HEK293T (cell line): ENCODE results near the gene OTX2.

Experiments used
- CTCF ChIA-PET: fragments of 350-600 bp; formaldehyde crosslinking; extraction: SDS; loops from one replicate; lab custom pipeline; 2021; ENCODE audit warnings: antibody characterized with exemption, inconsistent platforms; lab: Yijun Ruan, JAX
- POLR2A ChIA-PET: fragments of 350-600 bp; formaldehyde crosslinking; extraction: SDS; loops from one replicate; lab custom pipeline; 2020; ENCODE audit warnings: antibody characterized with exemption, inconsistent platforms; lab: Yijun Ruan, JAX
- DNase-seq: peaks from one replicate; pipeline ENCODE4 v3.0.0; 2012; ENCODE audit warnings: mixed read lengths; ENCODE audit errors: extremely low spot score
- ARNT ChIP-seq: fragments of 450-650 bp; IDR thresholded peaks from 2 replicates; pipeline ENCODE4 v1.6.1; 2017; ENCODE audit warnings: mild to moderate bottlenecking
- BHLHE40 ChIP-seq: fragments of 450-650 bp; IDR thresholded peaks from 2 replicates; pipeline ENCODE4 v1.6.1; 2016; ENCODE audit warnings: mild to moderate bottlenecking, moderate library complexity, borderline replicate concordance
- CTBP1 ChIP-seq: fragments of 450-650 bp; IDR thresholded peaks from 2 replicates; pipeline ENCODE4 v1.6.1; 2016; ENCODE audit warnings: borderline replicate concordance
- ELF4 ChIP-seq: fragments of 450-650 bp; IDR thresholded peaks from 2 replicates; pipeline ENCODE4 v1.6.1; 2017; ENCODE audit warnings: antibody characterized with exemption
- FOXA1 ChIP-seq: fragments of 450-650 bp; IDR thresholded peaks from 2 replicates; pipeline ENCODE4 v1.6.1; 2016; ENCODE audit warnings: mild to moderate bottlenecking
- FOXK2 ChIP-seq: fragments of 450-650 bp; IDR thresholded peaks from 2 replicates; pipeline ENCODE4 v1.6.1; 2016; ENCODE audit warnings: mild to moderate bottlenecking
- FOXM1 ChIP-seq: fragments of 450-650 bp; IDR thresholded peaks from 2 replicates; pipeline ENCODE4 v1.6.1; 2017; ENCODE audit warnings: mild to moderate bottlenecking, borderline replicate concordance
- HDGF ChIP-seq: fragments of 450-650 bp; IDR thresholded peaks from 2 replicates; pipeline ENCODE4 v1.6.1; 2017; ENCODE audit warnings: antibody characterized with exemption, borderline replicate concordance
- L3MBTL2 ChIP-seq: fragments of 450-650 bp; conservative IDR thresholded peaks from 2 replicates; pipeline ENCODE4 v1.6.1; 2016; ENCODE audit warnings: mild to moderate bottlenecking
- LEF1 ChIP-seq: fragments of 450-650 bp; IDR thresholded peaks from 2 replicates; pipeline ENCODE4 v1.6.1; 2017; ENCODE audit warnings: mild to moderate bottlenecking, borderline replicate concordance
- NFRKB ChIP-seq: fragments of 450-650 bp; IDR thresholded peaks from 2 replicates; pipeline ENCODE4 v1.6.1; 2016; ENCODE audit warnings: mild to moderate bottlenecking, moderate library complexity
- SP1 ChIP-seq: fragments of 450-650 bp; IDR thresholded peaks from 2 replicates; pipeline ENCODE4 v1.6.1; 2017
- SUZ12 ChIP-seq: fragments of 450-650 bp; IDR thresholded peaks from 2 replicates; pipeline ENCODE4 v1.6.1; 2016; ENCODE audit warnings: mild to moderate bottlenecking
- TARDBP ChIP-seq: fragments of 450-650 bp; IDR thresholded peaks from 2 replicates; pipeline ENCODE4 v1.6.1; 2016
- ZNF384 ChIP-seq: fragments of 450-650 bp; IDR thresholded peaks from 2 replicates; pipeline ENCODE4 v1.6.1; 2016
- TF ChIP-seq, protein P1 (sequence below): fragments of 450-650 bp; IDR thresholded peaks from 2 replicates; pipeline ENCODE4 v1.6.1; 2016

The OTX2 gene

DNA sequence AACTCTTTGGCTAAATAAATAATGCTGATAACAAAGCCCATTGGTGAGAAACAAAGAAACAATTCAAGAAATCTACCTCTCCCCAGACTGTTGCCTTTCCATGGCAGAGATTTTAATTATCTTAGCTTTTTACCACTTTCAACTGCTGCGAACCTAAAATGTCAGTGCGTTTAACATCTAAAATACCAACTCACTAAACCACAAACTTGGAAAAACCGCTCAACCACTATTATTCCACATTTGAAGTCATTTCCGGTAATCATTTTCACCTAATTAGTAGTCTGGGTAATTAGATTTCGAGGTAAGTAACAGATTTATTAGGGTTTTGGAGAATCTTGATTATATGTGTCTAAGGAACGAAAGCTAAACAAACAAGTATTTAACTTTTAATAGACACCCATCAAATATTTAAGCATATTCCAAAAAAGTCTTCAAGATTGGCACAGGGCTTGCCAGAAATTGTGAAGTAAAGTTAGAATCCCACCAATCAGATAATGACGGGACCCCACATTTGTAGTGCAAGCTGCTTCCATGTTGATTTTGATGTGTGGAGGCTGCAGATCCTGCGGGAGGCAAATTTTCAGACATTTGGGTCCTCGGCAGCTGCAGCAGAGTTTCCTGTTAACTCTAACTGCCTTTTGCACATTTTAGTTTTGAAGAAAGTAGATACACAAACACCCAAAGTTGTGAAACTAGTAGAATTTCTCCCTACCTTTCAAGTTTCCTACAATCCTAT lies 4.1 kb downstream of the OTX2 start:
- TF ChIP-seq FOXA1 (no peak), SP1 (no peak), SUZ12 (no peak), LEF1 (no peak), CTBP1 (no peak), ELF4 (no peak), ZNF384 (no peak), TARDBP (no peak), L3MBTL2 (no peak), FOXM1 (no peak), HDGF (no peak), ARNT (no peak)
- TF ChIP-seq, protein P1, sequence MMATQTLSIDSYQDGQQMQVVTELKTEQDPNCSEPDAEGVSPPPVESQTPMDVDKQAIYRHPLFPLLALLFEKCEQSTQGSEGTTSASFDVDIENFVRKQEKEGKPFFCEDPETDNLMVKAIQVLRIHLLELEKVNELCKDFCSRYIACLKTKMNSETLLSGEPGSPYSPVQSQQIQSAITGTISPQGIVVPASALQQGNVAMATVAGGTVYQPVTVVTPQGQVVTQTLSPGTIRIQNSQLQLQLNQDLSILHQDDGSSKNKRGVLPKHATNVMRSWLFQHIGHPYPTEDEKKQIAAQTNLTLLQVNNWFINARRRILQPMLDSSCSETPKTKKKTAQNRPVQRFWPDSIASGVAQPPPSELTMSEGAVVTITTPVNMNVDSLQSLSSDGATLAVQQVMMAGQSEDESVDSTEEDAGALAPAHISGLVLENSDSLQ, result no peak
- DNase-seq, result no peak
- POLR2A ChIA-PET, result no interaction called here
- CTCF ChIA-PET, result no interaction called here

DNA sequence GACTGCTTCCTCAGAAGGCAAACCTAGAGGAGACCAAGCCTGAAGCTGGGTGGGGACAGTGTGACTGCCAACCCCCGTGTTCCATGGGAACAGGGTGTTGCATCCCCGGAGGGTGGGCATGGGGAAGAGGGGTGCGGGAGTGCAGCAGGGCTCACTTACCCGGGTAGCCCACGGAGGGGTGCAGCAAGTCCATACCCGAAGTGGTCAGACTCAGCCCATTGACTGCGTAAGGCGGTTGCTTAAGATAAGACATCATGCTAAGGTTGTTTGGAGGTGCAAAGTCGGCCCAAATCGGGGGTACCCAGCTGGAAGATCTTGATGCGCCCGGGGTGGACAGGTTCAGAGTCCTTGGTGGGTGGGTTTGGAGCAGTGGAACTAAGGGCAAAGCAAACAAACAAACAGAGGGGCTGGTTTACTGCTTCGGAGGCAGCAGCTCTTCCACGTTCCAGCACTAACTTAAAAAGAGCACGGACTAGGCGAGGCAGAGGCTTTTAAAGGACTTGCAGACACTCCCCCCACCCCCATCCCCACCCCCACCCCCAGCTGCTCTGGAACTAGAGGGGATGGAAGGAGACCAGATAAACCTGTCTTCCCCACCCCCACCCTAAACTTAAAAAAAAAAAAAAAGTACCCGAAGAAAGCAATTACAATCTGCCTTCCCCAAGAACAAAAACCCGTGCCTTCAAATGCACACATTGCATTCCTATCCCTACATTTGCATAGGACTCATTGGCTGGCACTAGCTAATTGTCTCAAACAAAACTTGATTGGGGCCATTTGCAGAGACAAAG lies 4.9 kb downstream of the OTX2 start:
- ChIA-PET CTCF (interaction anchor here (0.6 kb wide), 1 partner anchor 9 kb away, joined by 4 read pairs; no protein-coding TSS in a partner anchor), POLR2A (no interaction called here)
- TF ChIP-seq SUZ12 (no peak), CTBP1 (no peak), FOXA1 (no peak), FOXM1 (no peak), FOXK2 (no peak), ZNF384 (no peak), TARDBP (no peak), SP1 (no peak), L3MBTL2 (no peak), NFRKB (no peak), ARNT (no peak), HDGF (no peak), LEF1 (no peak), ELF4 (no peak), BHLHE40 (no peak)
- TF ChIP-seq, protein P1, result no peak
- no peak for DNase-seq

DNA sequence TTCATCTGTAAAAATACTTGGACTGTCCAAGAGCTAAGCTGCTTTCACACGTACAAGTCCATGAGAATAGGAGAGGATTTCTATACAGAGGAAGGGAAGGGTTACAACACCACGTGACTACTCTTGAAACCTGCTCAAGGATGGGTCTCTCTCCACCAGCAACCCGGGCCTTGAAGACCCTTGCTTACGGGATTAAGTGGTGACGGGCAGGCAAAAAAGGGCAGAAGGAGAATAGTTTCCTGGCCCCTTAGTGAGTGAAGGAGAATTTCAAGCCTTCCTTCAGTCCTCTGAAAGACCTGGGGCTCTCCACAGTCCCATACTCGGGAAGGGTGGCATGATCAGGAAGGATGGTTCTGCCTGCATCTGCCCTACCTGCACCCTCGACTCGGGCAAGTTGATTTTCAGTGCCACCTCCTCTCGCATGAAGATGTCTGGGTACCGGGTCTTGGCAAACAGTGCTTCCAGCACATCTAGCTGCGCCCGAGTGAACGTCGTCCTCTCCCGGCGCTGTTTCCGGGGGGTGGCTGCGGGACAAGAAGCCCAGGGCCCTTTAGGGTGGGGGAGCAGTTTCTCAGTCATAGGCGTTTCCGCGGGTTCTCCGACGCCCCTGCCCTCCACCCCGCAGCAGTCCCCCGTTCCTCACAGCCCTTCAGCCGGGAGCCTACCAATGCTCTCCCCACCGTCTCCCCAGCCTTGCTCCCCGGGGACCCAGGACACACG lies 6.3 kb downstream of the OTX2 start:
- POLR2A ChIA-PET, result no interaction called here
- CTCF ChIA-PET, result no interaction called here
- no peak for DNase-seq
- TF ChIP-seq FOXM1 (no peak), CTBP1 (no peak), ARNT (no peak), NFRKB (no peak), TARDBP (no peak), LEF1 (no peak), FOXK2 (no peak), SUZ12 (no peak)
- TF ChIP-seq, protein P1, result no peak

DNA sequence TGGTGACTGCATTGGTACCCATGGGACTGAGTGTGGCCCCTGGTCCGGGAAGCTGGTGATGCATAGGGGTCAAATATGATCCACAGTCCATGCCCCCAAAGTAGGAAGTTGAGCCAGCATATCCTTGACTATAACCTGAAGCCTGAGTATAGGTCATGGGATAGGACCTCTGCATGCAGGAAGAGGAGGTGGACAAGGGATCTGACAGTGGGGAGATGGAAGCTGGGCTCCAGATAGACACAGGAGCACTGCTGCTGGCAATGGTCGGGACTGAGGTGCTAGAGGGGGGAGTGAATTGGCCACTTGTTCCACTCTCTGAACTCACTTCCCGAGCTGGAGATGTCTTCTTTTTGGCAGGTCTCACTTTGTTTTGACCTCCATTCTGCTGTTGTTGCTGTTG lies 8.4 kb downstream of the OTX2 start:
- ChIA-PET CTCF (no interaction called here), POLR2A (no interaction called here)
- DNase-seq, result no peak
- TF ChIP-seq SUZ12 (no peak), FOXM1 (no peak), NFRKB (no peak)

DNA sequence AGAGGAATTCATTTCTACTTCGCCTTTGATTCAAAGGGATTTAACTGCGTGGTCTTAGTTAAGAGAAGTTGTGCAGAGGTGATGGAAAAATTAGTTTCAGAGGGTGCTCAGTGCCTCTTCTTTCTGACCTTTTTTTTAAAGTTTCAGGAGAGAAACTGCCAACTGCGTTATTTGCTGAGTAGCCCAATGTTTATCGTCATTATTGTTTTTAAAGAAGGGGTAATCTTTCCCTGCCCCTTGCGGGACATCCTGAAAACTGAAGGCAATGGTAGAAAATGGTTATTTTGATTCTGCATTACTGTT lies 11.0 kb downstream of the OTX2 start:
- no peak for DNase-seq
- ChIA-PET POLR2A (no interaction called here), CTCF (no interaction called here)

More for the DNA sequence above, 11.0 kb downstream of the OTX2 start:
- TF ChIP-seq BHLHE40 (no peak), FOXA1 (no peak), ZNF384 (no peak), ELF4 (no peak), SP1 (no peak), TARDBP (no peak), L3MBTL2 (no peak), HDGF (no peak), FOXK2 (no peak), LEF1 (no peak), FOXM1 (no peak), NFRKB (no peak), ARNT (no peak)
- TF ChIP-seq, protein P1, result no peak
